ENCODE data around the gene YPEL2.

- TF ChIP-seq CTCF (IDR thresholded peaks at IDR 0.05) (no peak), TCF7 (CRISPR knock-in tag; IDR thresholded peaks at IDR 0.05; ENCODE audit: low read depth) (no peak), TEAD1 (CRISPR knock-in tag; IDR thresholded peaks at IDR 0.05) (no peak), IRF1 (CRISPR knock-in tag; IDR thresholded peaks at IDR 0.05) (no peak), MAX (CRISPR knock-in tag; IDR thresholded peaks at IDR 0.05) (no peak), PRDM15 (CRISPR knock-in tag; IDR thresholded peaks at IDR 0.05) (no peak), MYBL2 (CRISPR knock-in tag; IDR thresholded peaks at IDR 0.05) (no peak), ZNF219 (CRISPR knock-in tag; IDR thresholded peaks at IDR 0.05; ENCODE audit: borderline replicate concordance) (no peak), E2F5 (CRISPR knock-in tag; IDR thresholded peaks at IDR 0.05) (no peak), PREB (CRISPR knock-in tag; IDR thresholded peaks at IDR 0.05; ENCODE audit: borderline replicate concordance) (no peak), ETV6 (CRISPR knock-in tag; IDR thresholded peaks at IDR 0.05) (no peak)
These were observed 26.6 kb upstream of the YPEL2 start for GRCh38 chr17:59304811-59305210.

Measured in WTC11 (cell line).